Measurements from ENCODE around the gene PRR33.

DNA sequence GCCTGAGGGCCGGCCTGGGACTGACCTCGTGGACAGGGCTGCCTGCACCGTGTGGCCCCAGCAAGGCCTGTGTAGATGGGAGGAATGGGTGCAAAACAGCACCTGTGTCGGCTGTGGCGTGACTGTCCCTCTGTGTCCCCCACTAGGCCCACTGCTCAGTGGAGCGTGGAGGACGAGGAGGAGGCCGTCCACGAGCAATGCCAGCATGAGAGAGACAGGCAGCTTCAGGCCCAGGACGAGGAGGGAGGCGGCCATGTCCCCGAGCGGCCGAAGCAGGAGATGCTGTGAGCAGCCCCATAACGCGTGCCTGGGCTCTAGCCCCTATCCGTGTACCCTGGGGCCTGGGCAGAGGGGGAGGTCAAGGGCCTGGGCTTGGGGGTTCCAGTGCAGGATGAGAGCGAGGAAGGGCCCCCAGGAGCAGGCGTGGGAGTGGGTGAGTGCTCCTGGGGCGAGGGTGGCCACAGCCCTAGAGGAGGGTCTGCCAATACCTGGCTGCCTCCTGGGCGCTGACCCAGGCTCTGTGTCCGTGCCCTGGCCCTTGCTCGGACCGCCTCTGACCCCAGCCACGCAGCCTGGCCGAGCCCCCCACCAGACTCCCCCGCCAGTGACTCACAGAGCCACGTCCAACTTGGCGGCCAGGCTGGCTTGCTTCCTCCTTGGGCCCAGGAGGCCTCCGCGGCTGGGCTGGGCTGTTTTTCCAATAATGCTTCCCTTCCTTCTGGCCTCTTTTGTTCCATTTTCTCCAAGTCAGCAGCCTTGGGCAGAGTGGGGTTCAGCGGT lies 11.6 kb downstream of the PRR33 start:
- TF ChIP-seq CTCF (IDR thresholded peaks at IDR 0.05 in 2 of 3, conservative IDR thresholded peaks at IDR 0.05 in 1 of 3; ENCODE audit: borderline replicate concordance in 1 of 3, insufficient read depth in 1 of 3, low read depth in 2 of 3, low read length in 2 of 3) (no peak), EZH2 (IDR thresholded peaks at IDR 0.05) (no peak), RAD21 (IDR thresholded peaks at IDR 0.05; ENCODE audit: low read depth) (no peak), POLR2A (IDR thresholded peaks at IDR 0.05; ENCODE audit: borderline replicate concordance, extremely low read depth, insufficient read depth, insufficient read length) (no peak), POLR2AphosphoS5 (IDR thresholded peaks at IDR 0.05; ENCODE audit: low read depth, low read length) (no peak), FOSL1 (IDR thresholded peaks at IDR 0.05; ENCODE audit: low read depth) (no peak), ZFX (IDR thresholded peaks at IDR 0.05) (no peak)
- TF ChIP-seq, protein P1, sequence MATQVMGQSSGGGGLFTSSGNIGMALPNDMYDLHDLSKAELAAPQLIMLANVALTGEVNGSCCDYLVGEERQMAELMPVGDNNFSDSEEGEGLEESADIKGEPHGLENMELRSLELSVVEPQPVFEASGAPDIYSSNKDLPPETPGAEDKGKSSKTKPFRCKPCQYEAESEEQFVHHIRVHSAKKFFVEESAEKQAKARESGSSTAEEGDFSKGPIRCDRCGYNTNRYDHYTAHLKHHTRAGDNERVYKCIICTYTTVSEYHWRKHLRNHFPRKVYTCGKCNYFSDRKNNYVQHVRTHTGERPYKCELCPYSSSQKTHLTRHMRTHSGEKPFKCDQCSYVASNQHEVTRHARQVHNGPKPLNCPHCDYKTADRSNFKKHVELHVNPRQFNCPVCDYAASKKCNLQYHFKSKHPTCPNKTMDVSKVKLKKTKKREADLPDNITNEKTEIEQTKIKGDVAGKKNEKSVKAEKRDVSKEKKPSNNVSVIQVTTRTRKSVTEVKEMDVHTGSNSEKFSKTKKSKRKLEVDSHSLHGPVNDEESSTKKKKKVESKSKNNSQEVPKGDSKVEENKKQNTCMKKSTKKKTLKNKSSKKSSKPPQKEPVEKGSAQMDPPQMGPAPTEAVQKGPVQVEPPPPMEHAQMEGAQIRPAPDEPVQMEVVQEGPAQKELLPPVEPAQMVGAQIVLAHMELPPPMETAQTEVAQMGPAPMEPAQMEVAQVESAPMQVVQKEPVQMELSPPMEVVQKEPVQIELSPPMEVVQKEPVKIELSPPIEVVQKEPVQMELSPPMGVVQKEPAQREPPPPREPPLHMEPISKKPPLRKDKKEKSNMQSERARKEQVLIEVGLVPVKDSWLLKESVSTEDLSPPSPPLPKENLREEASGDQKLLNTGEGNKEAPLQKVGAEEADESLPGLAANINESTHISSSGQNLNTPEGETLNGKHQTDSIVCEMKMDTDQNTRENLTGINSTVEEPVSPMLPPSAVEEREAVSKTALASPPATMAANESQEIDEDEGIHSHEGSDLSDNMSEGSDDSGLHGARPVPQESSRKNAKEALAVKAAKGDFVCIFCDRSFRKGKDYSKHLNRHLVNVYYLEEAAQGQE (IDR thresholded peaks at IDR 0.05; ENCODE audit: low read depth) = no peak
